ENCODE data around the gene RAB44.

The RAB44 gene

GRCh38 chr6:36735110-36736071, 37.8 kb downstream of the RAB44 start:
- H3K4me3 ChIP-seq (ENCODE audit: low read length): peak overlapping the region; percentile 36
- peak; percentile 90 for DNase-seq (ENCODE audit: low read depth)
- TF ChIP-seq CTCF (conservative IDR thresholded peaks at IDR 0.05; ENCODE audit: low read length): peak; percentile 42

GRCh38 chr6:36737043-36737785, 39.6 kb downstream of the RAB44 start:
- H3K4me3 ChIP-seq (ENCODE audit: low read length): no peak overlapping the region
- no peak for TF ChIP-seq CTCF (conservative IDR thresholded peaks at IDR 0.05; ENCODE audit: low read length)
- no peak for DNase-seq (ENCODE audit: low read depth)

GRCh38 chr6:36738108-36738507, 40.5 kb downstream of the RAB44 start:
- no peak overlapping the region for H3K4me3 ChIP-seq (ENCODE audit: low read length)
- TF ChIP-seq CTCF (conservative IDR thresholded peaks at IDR 0.05; ENCODE audit: low read length): no peak
- no peak for DNase-seq (ENCODE audit: low read depth)

GRCh38 chr6:36739947-36740817, 42.6 kb downstream of the RAB44 start:
- no peak for TF ChIP-seq CTCF (conservative IDR thresholded peaks at IDR 0.05; ENCODE audit: low read length)
- H3K4me3 ChIP-seq (ENCODE audit: low read length): no peak overlapping the region
- peak; percentile 19 for DNase-seq (ENCODE audit: low read depth)

- DNase-seq (ENCODE audit: low read depth): no peak
- TF ChIP-seq CTCF (conservative IDR thresholded peaks at IDR 0.05; ENCODE audit: low read length): no peak
- H3K4me3 ChIP-seq (ENCODE audit: low read length): no peak overlapping the region
Observed at GRCh38 chr6:36740818-36741179, 43.2 kb downstream of the RAB44 start.

- no peak overlapping the region for H3K4me3 ChIP-seq (ENCODE audit: low read length)
- no peak for TF ChIP-seq CTCF (conservative IDR thresholded peaks at IDR 0.05; ENCODE audit: low read length)
- no peak for DNase-seq (ENCODE audit: low read depth)
Observed at GRCh38 chr6:36742146-36742545, 44.5 kb downstream of the RAB44 start.

All from AG10803 (cell line).